Mucosa of descending colon (tissue), 3 donors: ENCODE measurements around the gene PKNOX2. TPM values are rescaled to one million over a fixed set of nuclear protein-coding genes. Genes with fewer than 3 reads are reported as not detected.

Experiments
- ATAC-seq: fragments of 200-7000 bp; cut with Tn5 transposase; one replicate; pipeline ENCODE4 v1.9.1; 2020; ENCODE audit warnings: mild to moderate bottlenecking, moderate library complexity
- DNase-seq, 3 donors: peaks; one replicate each; pipeline ENCODE4 v3.0.0-alpha.2; 2020
- H3K36me3 ChIP-seq: fragments of 200-600 bp; one replicate; pipeline ENCODE4 v1.8.0; 2021; ENCODE audit warnings: low read depth, mild to moderate bottlenecking
- H3K4me1 ChIP-seq: fragments of 200-600 bp; one replicate; pipeline ENCODE4 v1.8.0; 2021; ENCODE audit warnings: low read depth, mild to moderate bottlenecking
- H3K4me3 ChIP-seq: fragments of 200-600 bp; one replicate; pipeline ENCODE4 v1.8.0; 2021; ENCODE audit warnings: mild to moderate bottlenecking
- H3K9me3 ChIP-seq: fragments of 200-600 bp; one replicate; pipeline ENCODE4 v1.8.0; 2021; ENCODE audit warnings: mild to moderate bottlenecking
- CTCF ChIP-seq: fragments of 200-600 bp; IDR thresholded peaks from one replicate; pipeline ENCODE4 v1.8.0; 2022; ENCODE audit warnings: antibody characterized with exemption, mild to moderate bottlenecking
- intact Hi-C, 2 donors: fragments of 100-400 bp; cut with DNase I in 1 of 2; cut with micrococcal nuclease in 1 of 2; formaldehyde crosslinking; loops; one replicate each; pipeline versions ENCODE4 v1.11.0 to v1.11.1; 2022; cut with DNase I, micrococcal nuclease
- total RNA-seq, 3 donors: library from RNA; stranded (reverse); fragmentation: NEBNext Ultra II Directional in 2 of 3; extraction: Animal tissue kit (Norgen Biotek cat#: 25700) in 2 of 3; gene quantifications; one replicate each; pipeline versions ENCODE4 v1.2.1 to v1.2.4, GENCODE V29; 2021 to 2023
- donor health status: DM: no; HTN: no; CAD: no; lungs with moderate emphysema.
- donor health status: DM: no; HTN: no; CAD: no.
- donor health status: DM: no; HTN: yes; CAD: no.

The PKNOX2 gene
- total RNA-seq, 3 donors from 2014 or later = 1.5 to 4.0 (median 1.9) TPM

- ATAC-seq = no peak
Observed at GRCh38 chr11:125202977-125203376, 38.4 kb downstream of the PKNOX2 start.

GRCh38 chr11:125207866-125208425 is 43.4 kb downstream of the PKNOX2 start:
- H3K9me3 ChIP-seq = no peaks in the 10 kb centered on the region
- no peak for TF ChIP-seq CTCF
- H3K4me3 ChIP-seq = no peak overlapping the region
- H3K4me1 ChIP-seq = no peaks in the 10 kb centered on the region
- ATAC-seq = no peak
- intact Hi-C loops = no loop called here
- no peak for DNase-seq
- no peaks in the 10 kb centered on the region for H3K36me3 ChIP-seq

More at GRCh38 chr11:125202977-125203376, 38.4 kb downstream of the PKNOX2 start:
- TF ChIP-seq CTCF = no peak
- no peaks in the 10 kb centered on the region for H3K9me3 ChIP-seq
- no peak overlapping the region for H3K4me3 ChIP-seq
- DNase-seq = no peak
- no peaks in the 10 kb centered on the region for H3K36me3 ChIP-seq
- no peaks in the 10 kb centered on the region for H3K4me1 ChIP-seq
- intact Hi-C loops = no loop called here

GRCh38 chr11:125210066-125210465 is 45.5 kb downstream of the PKNOX2 start:
- Histone ChIP-seq H3K4me3 (no peak overlapping the region), H3K4me1 (no peaks in the 10 kb centered on the region), H3K36me3 (no peaks in the 10 kb centered on the region), H3K9me3 (no peaks in the 10 kb centered on the region)
- DNase-seq (no peak), ATAC-seq (no peak)
- intact Hi-C loops = no loop called here
- no peak for TF ChIP-seq CTCF

- intact Hi-C loops = no loop called here
- Histone ChIP-seq H3K36me3 (no peaks in the 10 kb centered on the region), H3K9me3 (no peaks in the 10 kb centered on the region), H3K4me3 (no peak overlapping the region), H3K4me1 (no peaks in the 10 kb centered on the region)
- no peak for ATAC-seq
- no peak for TF ChIP-seq CTCF
- DNase-seq = no peak
Observed at GRCh38 chr11:125211191-125211947, 46.8 kb downstream of the PKNOX2 start.

- Histone ChIP-seq H3K36me3 (no peaks in the 10 kb centered on the region), H3K4me3 (no peak overlapping the region), H3K4me1 (no peaks in the 10 kb centered on the region), H3K9me3 (no peaks in the 10 kb centered on the region)
- ATAC-seq (no peak), DNase-seq (no peak)
- no peak for TF ChIP-seq CTCF
- intact Hi-C loops = no loop called here
Observed at GRCh38 chr11:125211948-125212340, 47.4 kb downstream of the PKNOX2 start.
